GM23338 (cell line): ENCODE measurements around the gene GPSM1.

Experiments used
- CREB1 ChIP-seq: fragments of 250-450 bp; sonication (Bioruptor Pico); IDR thresholded peaks from 2 replicates; pipeline ENCODE4 v1.5.0; 2020; ENCODE audit warnings: low read depth, mild to moderate bottlenecking, moderate library complexity
- CTCF ChIP-seq, 2 experiments: fragments of 200-600 bp in 1 of 2; sonication (generic) in 1 of 2; conservative IDR thresholded peaks; 2 replicates each; pipeline versions ENCODE4 v1.5.1 to v1.6.1; 2016 to 2017; ENCODE audit warnings: antibody characterized with exemption in 2 of 2, low read depth in 2 of 2, mild to moderate bottlenecking in 2 of 2, moderate library complexity in 1 of 2
- ETS1 ChIP-seq: IDR thresholded peaks from 2 replicates; pipeline ENCODE4 v1.6.1; 2016; ENCODE audit warnings: antibody characterized with exemption
- EZH2 ChIP-seq: fragments of 200-600 bp; sonication (generic); IDR thresholded peaks from one replicate; pipeline ENCODE4 v1.8.0; 2017; ENCODE audit warnings: antibody characterized with exemption, mild to moderate bottlenecking, low read depth; ENCODE audit not compliant: unreplicated experiment
- EZH2phosphoT487 ChIP-seq: fragments of 200-600 bp; sonication (generic); IDR thresholded peaks from one replicate; pipeline ENCODE4 v1.8.1; 2018; ENCODE audit warnings: antibody characterized with exemption; ENCODE audit not compliant: unreplicated experiment
- JUNB ChIP-seq: IDR thresholded peaks from one replicate; pipeline ENCODE4 v1.6.1; 2016; ENCODE audit warnings: antibody characterized with exemption; ENCODE audit not compliant: unreplicated experiment
- POLR2AphosphoS5 ChIP-seq: IDR thresholded peaks from 2 replicates; pipeline ENCODE4 v1.6.1; 2016; ENCODE audit warnings: antibody characterized with exemption, low read depth
- REST ChIP-seq: IDR thresholded peaks from one replicate; pipeline ENCODE4 v1.6.1; 2018; ENCODE audit warnings: antibody characterized with exemption; ENCODE audit not compliant: unreplicated experiment
- STAT1 ChIP-seq: IDR thresholded peaks from one replicate; pipeline ENCODE4 v1.6.1; 2016; ENCODE audit warnings: antibody characterized with exemption; ENCODE audit not compliant: unreplicated experiment
- ZNF114 ChIP-seq: fragments of 250-450 bp; sonication (Bioruptor Pico); IDR thresholded peaks from 2 replicates; pipeline ENCODE4 v1.5.0; 2020; ENCODE audit warnings: mild to moderate bottlenecking, moderate library complexity
- ZNF331 ChIP-seq: fragments of 250-450 bp; sonication (Bioruptor Pico); IDR thresholded peaks from 2 replicates; pipeline ENCODE4 v1.5.0; 2020; ENCODE audit warnings: low read depth, mild to moderate bottlenecking, moderate library complexity

GRCh38 chr9:136364942-136365774 is 37.8 kb downstream of the GPSM1 start:
- TF ChIP-seq CTCF (conservative IDR thresholded peaks at IDR 0.05; ENCODE audit: low read depth in 2 of 2), result no peak
- TF ChIP-seq EZH2, result no peak
- TF ChIP-seq REST, result no peak
- TF ChIP-seq POLR2AphosphoS5, result no peak
- no peak for TF ChIP-seq ZNF331 (CRISPR knock-in tag)
- TF ChIP-seq ETS1, result no peak
- TF ChIP-seq JUNB, result no peak
- TF ChIP-seq EZH2phosphoT487, result no peak
- TF ChIP-seq CREB1 (CRISPR knock-in tag), result no peak
- no peak for TF ChIP-seq STAT1
- no peak for TF ChIP-seq ZNF114 (CRISPR knock-in tag)
